Ecto neural progenitor cell (in vitro differentiated cells): ENCODE data around the gene HOXA6.

Experiments
- DNase-seq: peaks from one replicate; pipeline ENCODE4 v3.0.0-alpha.2; 2018; ENCODE audit warnings: low spot score

Gene HOXA6

GRCh38 chr7:27095897-27096767 is 51.4 kb downstream of the HOXA6 start, which contains the start of gene HOXA1:
TSS of gene HOXA1 (minus strand) at chr7:27096000. CDS start at chr7:27095912, 88 bp downstream.
- peak; percentile 79 for DNase-seq
